LNCAP (cell line): ENCODE measurements around the gene OR4D2.

Experiments used
- TF ChIP-seq, protein P1 (sequence below): fragments of 450-650 bp; IDR thresholded peaks from 2 replicates; pipeline ENCODE4 v1.5.1; 2017; ENCODE audit warnings: mild to moderate bottlenecking

OR4D2 gene

DNA sequence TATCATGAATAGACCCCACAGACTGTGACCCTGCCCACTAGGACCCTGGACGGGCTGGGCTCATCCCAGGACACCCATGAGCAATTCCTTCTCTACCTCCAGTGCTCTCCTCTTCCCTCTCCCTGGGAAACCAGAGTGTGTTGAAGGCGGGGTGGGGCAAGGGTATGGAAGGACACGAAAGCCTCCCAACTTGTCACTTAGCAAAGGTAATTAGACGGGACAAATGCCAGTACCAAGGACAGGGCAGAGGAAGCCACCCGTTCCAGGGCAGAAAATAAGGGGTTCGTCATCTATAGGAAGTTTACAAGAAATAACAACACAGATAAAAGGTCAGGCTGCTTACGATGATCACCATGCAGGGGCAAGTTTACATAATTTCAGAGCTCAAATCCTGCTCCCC lies 20.9 kb downstream of the OR4D2 start:
- TF ChIP-seq, protein P1, sequence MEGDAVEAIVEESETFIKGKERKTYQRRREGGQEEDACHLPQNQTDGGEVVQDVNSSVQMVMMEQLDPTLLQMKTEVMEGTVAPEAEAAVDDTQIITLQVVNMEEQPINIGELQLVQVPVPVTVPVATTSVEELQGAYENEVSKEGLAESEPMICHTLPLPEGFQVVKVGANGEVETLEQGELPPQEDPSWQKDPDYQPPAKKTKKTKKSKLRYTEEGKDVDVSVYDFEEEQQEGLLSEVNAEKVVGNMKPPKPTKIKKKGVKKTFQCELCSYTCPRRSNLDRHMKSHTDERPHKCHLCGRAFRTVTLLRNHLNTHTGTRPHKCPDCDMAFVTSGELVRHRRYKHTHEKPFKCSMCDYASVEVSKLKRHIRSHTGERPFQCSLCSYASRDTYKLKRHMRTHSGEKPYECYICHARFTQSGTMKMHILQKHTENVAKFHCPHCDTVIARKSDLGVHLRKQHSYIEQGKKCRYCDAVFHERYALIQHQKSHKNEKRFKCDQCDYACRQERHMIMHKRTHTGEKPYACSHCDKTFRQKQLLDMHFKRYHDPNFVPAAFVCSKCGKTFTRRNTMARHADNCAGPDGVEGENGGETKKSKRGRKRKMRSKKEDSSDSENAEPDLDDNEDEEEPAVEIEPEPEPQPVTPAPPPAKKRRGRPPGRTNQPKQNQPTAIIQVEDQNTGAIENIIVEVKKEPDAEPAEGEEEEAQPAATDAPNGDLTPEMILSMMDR, result no peak

DNA sequence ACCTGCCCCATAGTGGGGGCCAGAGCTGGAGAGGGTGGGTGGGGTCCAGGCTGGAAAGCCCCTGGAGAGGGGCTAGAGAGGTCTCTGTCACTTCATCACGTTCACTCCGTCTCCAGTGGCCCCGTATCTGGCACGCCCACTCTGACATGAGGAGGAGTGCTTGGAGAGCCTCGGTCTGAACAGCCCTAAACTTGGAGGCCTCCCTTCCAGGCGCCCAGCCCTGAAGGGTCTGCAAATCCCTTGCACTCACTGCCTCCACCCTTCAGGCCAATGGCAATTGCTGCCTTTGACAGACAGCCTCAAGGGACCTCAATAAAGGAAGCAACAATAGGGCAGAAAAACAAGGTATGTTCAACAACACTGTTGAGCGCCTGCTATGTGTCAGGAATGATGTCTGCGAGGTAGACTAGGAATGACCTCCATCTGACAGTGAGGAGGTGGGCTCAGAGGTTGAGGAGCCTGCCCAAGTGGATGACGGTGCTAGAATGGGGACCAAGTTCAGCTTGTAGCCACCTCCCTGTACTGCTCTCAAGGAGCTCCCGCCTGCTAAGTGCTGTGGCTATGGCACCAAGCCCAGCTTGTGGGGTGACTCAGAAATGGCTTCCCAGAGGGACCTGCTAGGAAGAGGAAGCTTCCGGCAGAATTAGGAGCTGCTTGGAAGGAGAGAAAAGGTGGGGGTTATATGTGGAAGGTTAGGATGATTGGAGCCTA lies 22.8 kb downstream of the OR4D2 start:
- TF ChIP-seq, protein P1, result no peak

DNA sequence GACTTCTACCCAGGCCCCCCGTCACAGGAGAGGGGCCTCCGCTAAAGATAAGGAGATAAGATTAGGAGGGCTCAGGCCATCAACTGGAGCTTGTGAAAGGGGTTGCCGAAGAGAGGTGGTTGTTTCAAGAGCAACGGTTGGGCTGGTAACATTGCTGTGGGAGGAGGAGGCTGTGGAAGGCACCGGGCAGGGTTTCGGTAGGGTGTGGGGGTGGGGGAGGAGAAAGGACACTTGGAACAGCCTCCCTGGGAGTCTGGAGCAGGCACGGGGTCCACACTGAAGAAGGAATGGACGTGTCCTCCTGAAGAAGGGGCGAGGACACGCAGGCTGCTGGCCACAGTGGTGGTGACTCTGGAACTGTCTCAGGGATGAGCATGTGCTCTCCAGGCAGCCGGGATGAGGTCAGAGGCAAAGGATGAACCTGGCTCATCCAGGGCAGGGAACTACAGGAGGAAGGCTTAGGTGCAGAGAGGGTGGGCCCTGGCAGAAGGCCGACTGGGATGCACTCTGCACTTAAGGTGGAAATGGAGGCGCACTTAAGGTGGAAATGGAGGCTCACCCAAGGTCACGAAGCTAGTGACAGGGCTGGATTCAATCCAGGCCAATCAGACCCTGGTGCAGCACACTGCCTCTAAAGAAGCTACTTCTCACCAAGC lies 24.6 kb downstream of the OR4D2 start:
- TF ChIP-seq, protein P1, result no peak

DNA sequence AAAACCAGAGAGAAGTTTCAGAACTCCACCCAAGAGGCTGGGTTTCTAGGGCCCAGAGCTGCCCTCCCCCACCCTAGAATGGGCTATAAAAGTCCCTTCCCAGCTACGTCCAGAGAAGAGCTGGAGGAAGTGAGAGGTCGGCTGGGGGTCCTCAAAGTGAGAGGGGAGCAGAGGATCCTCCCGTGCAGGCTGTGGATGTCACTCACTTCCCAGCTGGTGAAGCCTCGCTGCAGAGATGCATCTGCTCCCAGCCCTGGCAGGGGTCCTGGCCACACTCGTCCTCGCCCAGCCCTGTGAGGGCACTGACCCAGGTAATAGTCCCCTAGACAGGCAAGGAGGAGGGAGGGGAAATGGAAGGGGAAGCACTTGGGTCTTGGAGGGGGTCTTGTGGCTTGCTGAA lies 25.8 kb downstream of the OR4D2 start, which contains the start of gene EPX:
EPX (plus strand) TSS at position 115 of the 400 bp plus-strand sequence; CDS start at position 236, 121 bp downstream.
- TF ChIP-seq, protein P1, result no peak

DNA sequence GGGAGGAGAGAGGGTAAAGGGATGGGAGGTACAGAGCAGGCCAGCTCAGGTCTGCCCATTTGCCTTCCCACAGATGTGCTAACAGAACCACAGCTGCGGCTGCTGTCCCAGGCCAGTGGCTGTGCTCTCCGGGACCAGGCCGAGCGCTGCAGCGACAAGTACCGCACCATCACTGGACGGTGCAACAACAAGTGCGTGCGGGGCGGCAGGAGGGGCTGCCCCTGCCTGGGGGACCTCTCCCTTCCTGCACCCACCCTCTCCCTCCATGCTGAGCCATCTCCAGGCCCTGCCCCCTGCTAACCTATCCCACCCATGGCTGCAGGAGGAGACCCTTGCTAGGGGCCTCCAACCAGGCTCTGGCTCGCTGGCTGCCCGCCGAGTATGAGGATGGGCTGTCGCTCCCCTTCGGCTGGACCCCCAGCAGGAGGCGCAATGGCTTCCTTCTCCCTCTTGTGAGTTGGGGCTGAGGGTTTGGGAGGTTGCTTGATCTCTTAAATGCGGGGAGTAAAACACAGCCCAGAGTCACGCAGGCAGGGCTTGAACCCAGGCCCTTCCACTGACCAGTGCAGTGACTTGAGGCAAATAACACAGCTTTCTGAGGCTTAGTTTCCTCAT lies 27.0 kb downstream of the OR4D2 start:
- TF ChIP-seq, protein P1, result no peak

DNA sequence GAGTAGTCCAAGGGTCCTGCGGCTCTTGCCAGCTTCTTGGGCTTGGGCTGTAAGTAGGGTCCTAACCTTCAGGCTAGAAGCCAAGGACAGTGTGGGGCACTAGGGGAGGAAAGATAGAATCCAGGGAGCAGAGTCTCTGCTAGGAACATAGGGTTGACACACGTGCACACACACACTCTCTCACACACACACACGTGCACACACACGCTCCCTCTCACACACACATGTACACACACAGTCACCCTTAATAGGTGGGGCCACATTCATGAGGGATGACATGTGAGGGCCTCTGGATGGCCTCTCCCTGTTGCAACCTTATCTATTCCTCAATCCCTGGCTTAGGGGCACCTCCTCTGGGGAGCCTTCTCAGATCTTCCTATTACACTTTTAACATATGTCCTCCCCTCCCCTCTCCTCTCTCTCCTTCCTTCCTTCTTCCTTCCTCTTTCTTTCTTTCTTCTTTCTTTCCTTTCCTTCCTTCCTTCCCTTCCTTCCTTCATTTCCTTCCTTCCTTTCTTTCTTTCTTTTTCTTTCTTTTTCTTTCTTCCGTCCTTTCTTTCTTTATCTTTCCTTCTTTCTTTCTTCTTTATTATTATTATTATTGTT lies 28.8 kb downstream of the OR4D2 start:
- TF ChIP-seq, protein P1, result no peak

DNA sequence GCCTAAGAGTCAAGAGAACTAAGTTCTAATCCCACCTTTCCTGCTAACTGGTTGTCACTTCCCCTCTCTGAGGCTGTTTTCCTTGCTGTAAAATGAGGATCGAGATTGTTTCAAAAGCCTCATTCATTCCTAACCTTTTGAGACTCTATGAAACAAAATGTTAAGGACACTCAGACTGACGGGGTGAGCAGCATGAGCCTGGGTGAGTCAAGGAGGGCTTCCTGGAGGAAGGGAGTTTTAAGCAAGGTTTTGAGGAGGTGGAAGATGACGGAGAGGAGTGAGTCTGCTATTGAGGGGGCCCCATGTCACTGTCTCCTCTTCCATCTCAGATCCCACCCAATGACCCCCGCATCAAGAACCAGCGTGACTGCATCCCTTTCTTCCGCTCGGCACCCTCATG lies 29.8 kb downstream of the OR4D2 start:
- TF ChIP-seq, protein P1, result no peak
